ENCODE data around the gene GCN1. TPM values are rescaled to one million over a fixed set of nuclear protein-coding genes. Genes with fewer than 3 reads are reported as not detected.

GCN1 gene
- total and polyA plus RNA-seq, 10 of the 15 experiments (the other 5 are each of a cell fraction or from before 2014, with no cell fraction given), result 10.8 to 150 (median 58.3) TPM

- Histone ChIP-seq H4K20me1 (ENCODE audit: control insufficient read depth, insufficient read depth) (no peaks in the 10 kb centered on the region), H3K4me1 (ENCODE audit: control insufficient read depth, insufficient read depth, low read length) (peaks cover 31% of the 10 kb centered on the region), H3K9ac (ENCODE audit: control insufficient read depth, insufficient read depth, low read length) (peak overlapping the region; percentile 49), H3K79me2 (ENCODE audit: control insufficient read depth, insufficient read depth, low read length) (no peaks in the 10 kb centered on the region; the same call in 1 of the 2 replicates), H3K4me2 (ENCODE audit: control insufficient read depth, insufficient read depth) (peak overlapping the region; percentile 98), H3K27me3 (replicated peaks in 1 of 2; ENCODE audit: control insufficient read depth in 2 of 2, insufficient read depth in 2 of 2, low read length in 1 of 2) (no peaks in the 10 kb centered on the region), H3K36me3 (ENCODE audit: control insufficient read depth in 2 of 2, insufficient read depth in 2 of 2, low read length in 1 of 2) (peaks cover 54 to 60% of the 10 kb centered on the region in 2 experiments), H2AFZ (ENCODE audit: control insufficient read depth, low read depth, low read length) (no peak overlapping the region), H3K9me3 (replicated peaks; ENCODE audit: control insufficient read depth, insufficient read depth, low read length) (no peaks in the 10 kb centered on the region), H3K27ac (ENCODE audit: control insufficient read depth, insufficient read depth) (peak overlapping the region; percentile 84), H3K4me3 (peak overlapping the region; percentile 42; the same call in 1 of the 2 replicates)
- DNase-seq (ENCODE audit: low read depth, low spot score) (peak; percentile 92), FAIRE-seq (peak; percentile 99), ATAC-seq (peak; percentile 95)
- RAD21 ChIA-PET (ENCODE audit: unreplicated experiment), result interaction anchor here (1.2 to 4.2 kb wide), 6 partner anchors 14 to 68 kb away, joined by 3 to 118 read pairs (median 6); partner anchors contain the start of genes RAB35 and RPLP0
- no TSS peak for BruUV-seq (replicated peaks)
- POLR2A ChIA-PET, result interaction anchor here (0.6 to 8.1 kb wide), 9 partner anchors 8 to 69 kb away, joined by 3 to 141 read pairs (median 7); partner anchors contain the start of genes RAB35 and RPLP0
- in situ Hi-C loops (cut with MboI) (no loop called here), intact Hi-C loops (cut with micrococcal nuclease; ENCODE audit: unreplicated experiment) (loop anchor here (2.0 kb wide), 1 partner anchor 14 kb away; no protein-coding TSS in a partner anchor)
- WGBS (ENCODE audit: insufficient coverage, insufficient replicate concordance, low lambda C conversion rate, missing lambda C conversion rate), result 0% methylated on average over 6 of the region's 6 CpGs
- SMC1A ChIA-PET (ENCODE audit: uncharacterized antibody, unreplicated experiment), result interaction anchor here (0.6 to 4.9 kb wide), 11 partner anchors 14 to 142 kb away, joined by 3 to 142 read pairs (median 4); partner anchors contain the start of genes RAB35 and RPLP0
- CTCF ChIA-PET, result interaction anchor here (0.8 to 4.9 kb wide), 5 partner anchors 12 to 69 kb away, joined by 3 to 57 read pairs (median 18); partner anchors contain the start of genes RAB35 and RPLP0
- no peak for TF ChIP-seq IRF3 (IDR thresholded peaks at IDR 0.05)
- TF ChIP-seq EP300 (IDR thresholded peaks at IDR 0.05; ENCODE audit: borderline replicate concordance in 1 of 2, control insufficient read depth in 1 of 2, low read depth in 2 of 2, low read length in 2 of 2), result peak; percentile 51 to 58; a peak in 2 of 4 replicates
- TF ChIP-seq NFXL1 (IDR thresholded peaks at IDR 0.05; ENCODE audit: borderline replicate concordance), result no peak
- TF ChIP-seq SRF (IDR thresholded peaks at IDR 0.05; ENCODE audit: low read depth in 2 of 2, low read length in 2 of 2), result no peak
- peak; percentile 76 for TF ChIP-seq CREM (IDR thresholded peaks at IDR 0.05; ENCODE audit: low read depth)
- 0 out of 2 replicates have a peak, but pooled peaks have one; percentile 33 for TF ChIP-seq BMI1 (IDR thresholded peaks at IDR 0.05; ENCODE audit: borderline replicate concordance)
- no peak; the same call in none of the 2 replicates for TF ChIP-seq POLR2AphosphoS2 (IDR thresholded peaks at IDR 0.05; ENCODE audit: low read depth, low read length)
- TF ChIP-seq DPF2 (IDR thresholded peaks at IDR 0.05), result peak; percentile 90
- TF ChIP-seq ZBTB11 (CRISPR knock-in tag; IDR thresholded peaks at IDR 0.05), result no peak
- TF ChIP-seq ZNF24 (IDR thresholded peaks at IDR 0.05), result no peak
- peak; percentile 85 for TF ChIP-seq RUNX3 (IDR thresholded peaks at IDR 0.05; ENCODE audit: low read length)
- peak; percentile 22; the same call in 1 of the 2 replicates for TF ChIP-seq YY1 (IDR thresholded peaks at IDR 0.05; ENCODE audit: low read depth, low read length)
- TF ChIP-seq WRNIP1 (IDR thresholded peaks at IDR 0.05; ENCODE audit: borderline replicate concordance, low read depth, low read length), result no peak
- TF ChIP-seq POU2F2 (IDR thresholded peaks at IDR 0.05; ENCODE audit: borderline replicate concordance, low read depth, low read length), result peak; percentile 98
- TF ChIP-seq GATAD2B (conservative IDR thresholded peaks at IDR 0.05; ENCODE audit: low read depth), result peak; percentile 79
- TF ChIP-seq POLR2A (IDR thresholded peaks at IDR 0.05; ENCODE audit: low read depth, low read length), result peak; percentile 78
- TF ChIP-seq IKZF1 (conservative IDR thresholded peaks at IDR 0.05), result peak; percentile 95
- peak; percentile 94 for TF ChIP-seq ATF7 (IDR thresholded peaks at IDR 0.05; ENCODE audit: low read depth)
- no peak; the same call in 1 of the 2 replicates for TF ChIP-seq BCL11A (IDR thresholded peaks at IDR 0.05; ENCODE audit: low read depth, low read length)
- 0 out of 2 replicates have a peak, but pooled peaks have one; percentile 58 for TF ChIP-seq RCOR1 (conservative IDR thresholded peaks at IDR 0.05; ENCODE audit: low read depth, low read length)
- TF ChIP-seq ZNF384 (IDR thresholded peaks at IDR 0.05; ENCODE audit: borderline replicate concordance, low read depth, low read length), result no peak
- TF ChIP-seq TCF3 (IDR thresholded peaks at IDR 0.05; ENCODE audit: borderline replicate concordance, insufficient read depth, low read depth, low read length), result peak; percentile 89
Observed at GRCh38 chr12:120132863-120133385, 61.6 kb downstream of the GCN1 start.
